K562 (cell line): ENCODE data around the gene GTF2A1L. TPM values are rescaled to one million over a fixed set of nuclear protein-coding genes. Genes with fewer than 3 reads are reported as not detected.
A peak's percentile ranks its signal among the peaks of the same experiment; 100 is the strongest.

Experiments used
- ATAC-seq: fragments of 200-7000 bp; cut with Tn5 transposase; 3 replicates; pipeline ENCODE4 v1.9.1; 2020; ENCODE audit warnings: moderate library complexity
- BruUV-seq: library from RNA; stranded (reverse); fragments of 400-500 nt; replicated peaks from 2 replicates; lab custom pipeline; 2021; lab: Mats Ljungman, UMichigan
- CTCF ChIA-PET: fragments of 300-600 bp; formaldehyde crosslinking; extraction: SDS; loops from one replicate; lab custom pipeline; 2021; ENCODE audit warnings: low intra/inter-chr PET ratio; lab: Yijun Ruan, JAX
- POLR2A ChIA-PET: fragments of 300-600, 350-650 bp; sonication (Branson Sonifier 250); formaldehyde crosslinking; extraction: SDS; loops from one replicate; lab custom pipeline; 2021; ENCODE audit warnings: antibody characterized with exemption, inconsistent platforms; lab: Yijun Ruan, JAX
- DNase-seq, 4 experiments: peaks; one replicate each; pipeline versions ENCODE4 v3.0.0 to v3.0.0-alpha.2; 2011 to 2018; ENCODE audit warnings: low spot score in 3 of 4, mixed read lengths in 3 of 4; ENCODE audit errors: extremely low read depth in 1 of 4
- FAIRE-seq: peaks from 2 replicates; lab custom pipeline; 2011; peaks lifted over from hg19 to GRCh38; lab: Jason Lieb, UNC
- H2AFZ ChIP-seq: 2 replicates; pipeline ENCODE4 v1.6.0; 2011; ENCODE audit warnings: low read depth, low read length, control low read depth, inconsistent platforms
- H3K27ac ChIP-seq: fragments of 200-600 bp; 3 replicates; pipeline ENCODE4 v1.8.0; 2011; ENCODE audit warnings: low read depth, mild to moderate bottlenecking, control low read depth, inconsistent platforms, low read length, moderate library complexity, mixed read lengths; ENCODE audit errors: extremely low read depth
- H3K27me3 ChIP-seq, 2 experiments: fragments of 300-600 bp in 1 of 2; 2 replicates in 1 of 2; 3 replicates in 1 of 2; pipeline versions ENCODE4 v1.6.0 to v1.8.0; 2011; ENCODE audit warnings: inconsistent platforms in 2 of 2, low read length in 2 of 2, mild to moderate bottlenecking in 1 of 2, mixed read lengths in 1 of 2, moderate library complexity in 1 of 2; ENCODE audit not compliant: control insufficient read depth in 2 of 2, insufficient read depth in 2 of 2
- H3K36me3 ChIP-seq: fragments of 300-600 bp; 3 replicates; pipeline ENCODE4 v1.8.0; 2011; ENCODE audit warnings: mild to moderate bottlenecking, low read length, inconsistent platforms; ENCODE audit not compliant: control insufficient read depth, insufficient read depth
- H3K4me1 ChIP-seq, 2 experiments: fragments of 200-600 bp in 1 of 2; replicated peaks in 1 of 2; 2 replicates in 1 of 2; 3 replicates in 1 of 2; pipeline versions ENCODE4 v1.5.1 to v1.8.0; 2011; ENCODE audit warnings: inconsistent platforms in 2 of 2, low read length in 2 of 2, mild to moderate bottlenecking in 1 of 2, mixed read lengths in 1 of 2, moderate library complexity in 1 of 2; ENCODE audit not compliant: control insufficient read depth in 2 of 2, insufficient read depth in 2 of 2
- H3K4me2 ChIP-seq: 2 replicates; pipeline ENCODE4 v1.6.1; 2011; ENCODE audit warnings: low read length, control low read depth, inconsistent platforms, mixed read lengths; ENCODE audit not compliant: insufficient read depth
- H3K4me3 ChIP-seq: fragments of 200-600 bp; sonication (generic), shearing (Covaris generic); 2 replicates; pipeline ENCODE4 v1.5.1; 2016; ENCODE audit warnings: control low read depth, inconsistent platforms
- H3K79me2 ChIP-seq: fragments of 200-600 bp; 3 replicates; pipeline ENCODE4 v1.8.0; 2011; ENCODE audit warnings: low read length, inconsistent platforms; ENCODE audit not compliant: control insufficient read depth, insufficient read depth
- H3K9ac ChIP-seq, 2 experiments: 2 replicates each; pipeline versions ENCODE4 v1.6.0 to v1.6.1; 2011; ENCODE audit warnings: low read depth in 2 of 2, low read length in 2 of 2, control low read depth in 1 of 2, inconsistent platforms in 1 of 2, mild to moderate bottlenecking in 1 of 2, mixed read lengths in 1 of 2; ENCODE audit not compliant: insufficient read depth in 1 of 2
- H3K9me1 ChIP-seq: one replicate; pipeline ENCODE4 v1.6.0; 2011; ENCODE audit warnings: inconsistent platforms, mild to moderate bottlenecking, low read length, moderate library complexity; ENCODE audit not compliant: control insufficient read depth, insufficient read depth
- H3K9me3 ChIP-seq: replicated peaks from 2 replicates; pipeline ENCODE4 v1.5.1; 2011; ENCODE audit warnings: low read depth, low read length, inconsistent platforms; ENCODE audit not compliant: control insufficient read depth, insufficient read depth
- H4K20me1 ChIP-seq: replicated peaks from 2 replicates; pipeline ENCODE4 v1.6.1; 2011; ENCODE audit warnings: low read length, inconsistent platforms, mixed read lengths; ENCODE audit not compliant: control insufficient read depth, insufficient read depth
- C11orf30 ChIP-seq: fragments of 450-650 bp; IDR thresholded peaks from 2 replicates; pipeline ENCODE4 v1.6.1; 2016; ENCODE audit warnings: low read depth, mild to moderate bottlenecking
- IRF2 ChIP-seq: sonication (generic); formaldehyde crosslinking; IDR thresholded peaks from 2 replicates; pipeline ENCODE4 v1.8.1; 2022; ENCODE audit warnings: mild to moderate bottlenecking, missing genetic modification reagents
- KDM4B ChIP-seq, 2 experiments: fragments of 450-650 bp in 1 of 2; sonication (generic) in 1 of 2; IDR thresholded peaks; 2 replicates each; pipeline ENCODE4 v1.6.1; 2016 to 2017; ENCODE audit warnings: borderline replicate concordance in 2 of 2, antibody characterized with exemption in 1 of 2, low read depth in 1 of 2, mild to moderate bottlenecking in 1 of 2
- MAFF ChIP-seq: IDR thresholded peaks from 2 replicates; pipeline ENCODE4 v1.6.1; 2012; ENCODE audit warnings: low read length, improper control_type of control experiment
- MAFG ChIP-seq: fragments of 450-650 bp; conservative IDR thresholded peaks from 2 replicates; pipeline ENCODE4 v1.6.1; 2016; ENCODE audit warnings: missing genetic modification characterization, missing compliant biosample characterization
- MAFK ChIP-seq: IDR thresholded peaks from 2 replicates; pipeline ENCODE4 v1.6.1; 2011; ENCODE audit warnings: low read length, improper control_type of control experiment
- MAZ ChIP-seq, 2 experiments: fragments of 450-650 bp in 1 of 2; sonication (generic) in 1 of 2; formaldehyde crosslinking; IDR thresholded peaks in 1 of 2; conservative IDR thresholded peaks in 1 of 2; 2 replicates each; pipeline versions ENCODE4 v1.4.0 to v1.5.0; 2020; ENCODE audit warnings: mild to moderate bottlenecking in 1 of 2, missing genetic modification reagents in 1 of 2
- NFATC3 ChIP-seq: fragments of 450-650 bp; IDR thresholded peaks from 2 replicates; pipeline ENCODE4 v1.6.1; 2017; ENCODE audit warnings: mild to moderate bottlenecking
- POLR2B ChIP-seq: fragments of 450-650 bp; IDR thresholded peaks from 2 replicates; pipeline ENCODE4 v1.6.1; 2018; ENCODE audit warnings: low read depth; ENCODE audit not compliant: partially characterized antibody
- RFX7 ChIP-seq: fragments of 250-450 bp; sonication (Bioruptor Pico); IDR thresholded peaks from 2 replicates; pipeline ENCODE4 v1.5.1; 2021; ENCODE audit warnings: mild to moderate bottlenecking
- TOE1 ChIP-seq, 2 experiments: fragments of 450-650 bp in 1 of 2; sonication (generic) in 1 of 2; formaldehyde crosslinking in 1 of 2; IDR thresholded peaks; 2 replicates each; pipeline versions ENCODE4 v1.7.1 to v1.8.0; 2016 to 2022; ENCODE audit warnings: borderline replicate concordance in 2 of 2, mild to moderate bottlenecking in 2 of 2, antibody characterized with exemption in 1 of 2, inconsistent platforms in 1 of 2, low read depth in 1 of 2, missing genetic modification reagents in 1 of 2, moderate library complexity in 1 of 2
- ZC3H11A ChIP-seq: IDR thresholded peaks from 2 replicates; pipeline ENCODE4 v1.6.1; 2012; ENCODE audit warnings: low read depth, low read length, improper control_type of control experiment
- ZNF140 ChIP-seq: fragments of 250-450 bp; sonication (Bioruptor Pico); IDR thresholded peaks from 2 replicates; pipeline ENCODE4 v1.8.0; 2021; ENCODE audit warnings: moderate library complexity, mild to moderate bottlenecking, inconsistent platforms
- ZNF316 ChIP-seq: fragments of 450-650 bp; IDR thresholded peaks from 2 replicates; pipeline ENCODE4 v1.6.1; 2016
- ZNF639 ChIP-seq, 2 experiments: fragments of 200-800 bp in 1 of 2; sonication (Bioruptor generic) in 1 of 2; sonication (generic) in 1 of 2; formaldehyde crosslinking in 1 of 2; IDR thresholded peaks in 1 of 2; conservative IDR thresholded peaks in 1 of 2; 2 replicates each; pipeline versions ENCODE4 v1.5.0 to v1.6.1; 2016 to 2020; ENCODE audit warnings: missing compliant biosample characterization in 1 of 2, missing genetic modification characterization in 1 of 2, missing genetic modification reagents in 1 of 2
- ZSCAN29 ChIP-seq: fragments of 450-650 bp; IDR thresholded peaks from 2 replicates; pipeline ENCODE4 v1.6.1; 2017
- WGBS: fragments of 100-300 bp; shearing (Covaris generic); methylation state at CpG from one replicate; pipeline ENCODE4 v1.1.6; 2016; ENCODE audit warnings: low coverage, mixed read lengths; ENCODE audit not compliant: insufficient coverage; ENCODE audit errors: missing lambda C conversion rate; 5-methylcytosine and 5-hydroxymethylcytosine counted together
- in situ Hi-C: fragments of 300-500 bp; cut with MboI; formaldehyde crosslinking; loops from 4 replicates; pipeline ENCODE4 v1.15.0; 2018; ENCODE audit warnings: inconsistent platforms, mixed read lengths
- intact Hi-C: fragments of 100-400 bp; cut with micrococcal nuclease; formaldehyde crosslinking; loops from 2 replicates; pipeline ENCODE4 v1.14.2; 2022
- polyA plus RNA-seq, 8 experiments: library from polyadenylated mRNA; depleted of rRNA in 4 of 8; stranded (reverse) in 5 of 8; unstranded in 3 of 8; fragments of >200 nt; fragmentation: Nextera tagmentation in 2 of 8; fragmentation: Illumina TruSeq in 1 of 8; extraction: Ambion mirVana in 2 of 8; extraction: Trizol in 1 of 8; gene quantifications; 2 replicates each; pipeline versions ENCODE4 v1.2.1 to v1.2.3, GENCODE V29; 2011 to 2014; ENCODE audit warnings: inconsistent platforms in 1 of 8, missing spikeins in 1 of 8
- total RNA-seq, 7 experiments: library from RNA; depleted of rRNA in 6 of 7; stranded (reverse); fragments of >200 nt in 6 of 7; fragmentation: Illumina TruSeq in 2 of 7; extraction: Trizol in 2 of 7; gene quantifications; 2 replicates each; pipeline versions ENCODE4 v1.2.1 to v1.2.3, GENCODE V29; 2011 to 2021; ENCODE audit warnings: low replicate concordance in 1 of 7

GTF2A1L gene
- total and polyA plus RNA-seq, 9 of the 15 experiments (the other 6 are each of a cell fraction or from before 2014, with no cell fraction given), result 0.05 to 0.35 (median 0.12) TPM; not detected in 5

GRCh38 chr2:48685126-48685525 lies 67.5 kb downstream of the GTF2A1L start:
- Histone ChIP-seq H3K79me2 (no peaks in the 10 kb centered on the region), H3K27me3 (peaks cover 0 to 5% of the 10 kb centered on the region in 2 experiments; a peak in 2 of 5 replicates), H3K9ac (no peak overlapping the region), H3K4me3 (no peak overlapping the region), H3K36me3 (no peaks in the 10 kb centered on the region), H3K9me1 (no peaks in the 10 kb centered on the region), H3K4me2 (no peak overlapping the region), H2AFZ (no peak overlapping the region), H3K9me3 (no peaks in the 10 kb centered on the region), H4K20me1 (no peaks in the 10 kb centered on the region), H3K27ac (no peak overlapping the region), H3K4me1 (no peaks in the 10 kb centered on the region)
- DNase-seq (no peak), ATAC-seq (no peak), FAIRE-seq (no peak)
- 0% methylated on average over 1 of the region's 1 CpG for WGBS
- no peak for TF ChIP-seq TOE1 (IDR thresholded peaks at IDR 0.05; ENCODE audit: borderline replicate concordance)
- no peak for TF ChIP-seq TOE1 (CRISPR knock-in tag; IDR thresholded peaks at IDR 0.05; ENCODE audit: borderline replicate concordance, low read depth)
- peak; percentile 68 for TF ChIP-seq C11orf30
- peak; percentile 60; the same call in 1 of the 2 replicates for TF ChIP-seq MAFG (tag)
- no peak for TF ChIP-seq ZC3H11A
- no peak for TF ChIP-seq ZNF140 (CRISPR knock-in tag)
- no peak for TF ChIP-seq ZNF639 (CRISPR knock-in tag; conservative IDR thresholded peaks at IDR 0.05 in 1 of 2, IDR thresholded peaks at IDR 0.05 in 1 of 2)
- no peak for TF ChIP-seq KDM4B (IDR thresholded peaks at IDR 0.05; ENCODE audit: borderline replicate concordance in 2 of 2, low read depth in 1 of 2)
- no peak for TF ChIP-seq MAZ (CRISPR knock-in tag; conservative IDR thresholded peaks at IDR 0.05 in 1 of 2, IDR thresholded peaks at IDR 0.05 in 1 of 2)
- TF ChIP-seq ZSCAN29, result no peak
- peak; percentile 81 for TF ChIP-seq ZNF316
- no peak for TF ChIP-seq NFATC3
- TF ChIP-seq IRF2 (CRISPR knock-in tag), result no peak
- TF ChIP-seq RFX7 (CRISPR knock-in tag), result no peak
- TF ChIP-seq POLR2B, result no peak
- peak; percentile 69 for TF ChIP-seq MAFF
- TF ChIP-seq MAFK, result peak; percentile 68
- intact Hi-C loops (no loop called here), in situ Hi-C loops (no loop called here)
- ChIA-PET POLR2A (no interaction called here), CTCF (no interaction called here)
- no TSS peak for BruUV-seq
